Activated T-cell treated with anti-CD3 and anti-CD28 coated beads for 4 hours (primary cell): ENCODE measurements around the gene CLMN.
"Not testable (repeated sequence)": the region's sequence is repeated elsewhere in the genome, so short reads cannot be mapped to it uniquely, and the experiment has no call there.

Experiments
- DNase-seq: peaks from one replicate; pipeline ENCODE4 v3.0.0-alpha.2; 2020

The CLMN gene

DNA sequence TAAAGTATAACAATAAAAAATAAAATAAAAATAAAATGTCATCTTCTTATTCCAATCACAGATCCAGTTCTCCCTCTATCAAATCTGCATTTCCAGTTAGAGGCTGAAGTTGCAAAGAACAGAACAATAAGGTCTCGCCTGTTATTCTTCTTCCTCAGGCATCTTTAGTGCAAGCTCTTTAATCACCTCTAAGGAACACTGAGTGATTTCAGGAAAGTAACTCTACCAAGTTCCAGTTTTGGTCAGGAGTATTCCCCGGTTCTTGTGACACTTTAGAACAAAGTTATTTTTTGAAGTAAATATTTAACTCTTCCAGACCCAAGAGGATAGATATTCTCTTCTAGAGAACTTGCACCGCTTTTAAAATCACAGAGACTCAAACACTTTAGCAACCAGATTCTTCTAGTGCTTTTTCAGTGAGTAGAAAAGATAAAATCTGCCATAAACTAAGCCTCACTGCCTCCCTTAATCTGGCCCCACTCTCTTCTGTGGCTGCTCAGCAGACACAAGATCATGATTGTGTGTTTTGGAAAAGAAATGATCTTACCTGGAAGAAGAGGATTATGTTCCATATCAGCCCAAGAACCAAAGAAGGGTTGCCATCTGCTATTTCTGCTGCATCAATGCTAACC, 104.5 kb downstream of the CLMN start:
- no peak for DNase-seq

DNA sequence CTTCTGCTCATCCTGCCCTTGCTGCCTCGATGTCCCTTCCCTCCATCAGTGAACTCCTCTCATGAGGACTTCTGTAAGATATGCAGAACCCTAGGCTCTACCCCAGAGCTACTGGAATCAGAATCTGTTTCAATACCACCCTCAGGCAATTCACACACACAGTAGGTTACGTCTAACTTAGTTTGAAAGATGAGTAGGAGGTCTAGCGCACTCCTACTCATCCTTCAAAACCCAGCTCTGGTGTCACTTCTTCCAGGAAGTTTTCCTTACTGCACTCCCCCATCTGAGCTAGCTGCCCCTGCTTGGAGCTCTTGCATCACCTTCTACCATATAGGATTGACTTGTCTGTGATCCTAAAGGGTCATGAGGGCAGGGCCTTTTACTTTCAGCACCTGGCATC, 105.9 kb downstream of the CLMN start:
- DNase-seq = no peak

DNA sequence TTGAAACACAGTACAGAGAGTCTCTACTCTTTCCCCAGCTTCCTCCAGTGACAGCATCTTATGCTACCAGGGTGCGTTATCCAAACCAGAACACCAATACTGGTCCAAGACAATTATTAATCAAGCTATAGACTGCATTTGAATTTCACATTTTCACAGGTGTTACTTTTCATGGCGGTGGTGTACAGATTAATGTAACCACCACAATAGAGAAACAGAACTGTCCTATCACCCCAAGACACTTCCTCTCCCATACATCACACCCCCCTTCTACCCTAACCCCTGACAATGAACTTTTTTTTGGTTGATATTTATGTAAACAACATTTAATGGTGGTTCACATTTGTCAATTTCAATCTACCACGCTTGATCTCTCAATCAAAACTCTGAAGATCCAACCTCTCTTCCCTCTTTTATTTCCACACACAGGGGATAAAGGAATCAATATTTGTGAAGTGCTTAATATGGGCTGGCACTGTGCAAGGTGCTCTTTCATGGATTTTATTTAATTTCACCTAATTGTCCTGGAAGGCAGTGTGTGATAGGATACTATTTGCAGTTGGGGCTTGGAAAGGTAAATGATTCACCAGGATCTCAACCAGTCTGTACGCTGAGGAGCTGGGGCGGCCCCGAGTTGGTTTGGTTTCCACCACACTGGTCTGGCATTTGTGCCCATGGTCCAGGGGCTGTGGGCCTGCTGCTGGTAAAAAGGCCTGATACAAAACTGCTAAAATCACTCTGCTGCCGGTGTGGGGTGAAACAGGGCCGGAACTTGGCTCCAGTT, 107.8 kb downstream of the CLMN start:
- no peak for DNase-seq

- DNase-seq = no peak
Measured at GRCh38 chr14:95210699-95211098, 109.0 kb downstream of the CLMN start.

DNA sequence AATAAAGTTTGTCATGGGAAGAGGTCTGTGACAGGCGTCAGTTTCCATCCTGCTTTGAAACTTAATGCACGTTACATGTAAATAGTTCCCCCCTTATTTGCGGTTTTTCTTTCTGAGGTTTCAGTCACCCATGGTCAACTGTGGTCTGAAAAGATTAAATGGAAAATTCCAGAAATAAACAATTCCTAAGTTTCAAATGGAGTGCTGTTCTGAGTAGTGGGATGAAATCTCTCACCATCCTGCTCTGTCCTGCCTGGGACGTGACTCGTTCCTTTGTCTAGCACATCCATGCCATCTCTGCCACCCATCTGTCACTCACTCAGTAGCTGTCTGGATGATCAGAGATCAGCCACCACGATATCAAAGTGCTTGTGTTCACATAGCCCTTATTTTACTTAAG, 111.1 kb downstream of the CLMN start:
- DNase-seq = no peak

DNA sequence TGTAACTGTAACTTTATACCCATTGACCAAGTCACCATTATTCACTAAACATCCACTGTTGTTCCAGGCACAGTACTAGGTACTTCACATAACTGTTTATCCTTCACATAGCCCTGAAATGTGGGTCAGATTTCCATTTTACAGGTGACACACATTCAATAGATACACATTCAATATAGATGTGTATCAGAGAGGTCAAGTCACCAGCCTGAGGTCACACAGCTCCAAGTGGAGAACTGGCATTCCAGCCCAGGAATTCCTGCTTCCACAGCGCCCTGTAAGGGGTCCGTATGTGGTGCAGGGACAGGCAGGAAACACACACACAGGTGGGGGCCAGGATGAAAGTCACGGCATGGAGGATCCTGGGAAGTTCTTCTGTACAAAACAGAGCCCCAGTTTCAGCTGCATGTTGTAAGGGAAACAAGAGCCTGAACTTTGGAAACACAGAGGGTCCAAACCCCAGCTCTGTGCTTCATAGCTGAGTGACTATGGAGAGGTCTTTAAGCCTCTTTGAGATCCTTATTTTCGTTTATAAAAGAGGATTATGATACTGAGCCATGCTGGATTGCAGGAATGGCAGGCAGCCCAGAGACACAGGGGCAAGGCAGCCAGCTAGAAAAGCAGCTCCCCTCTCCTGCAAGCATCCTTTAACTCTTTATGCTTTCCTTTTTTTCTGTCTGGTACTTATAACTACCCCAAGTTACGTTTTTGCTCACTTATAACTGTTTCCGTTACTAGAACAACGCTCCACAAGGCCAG, 112.1 kb downstream of the CLMN start:
- no peak for DNase-seq

DNA sequence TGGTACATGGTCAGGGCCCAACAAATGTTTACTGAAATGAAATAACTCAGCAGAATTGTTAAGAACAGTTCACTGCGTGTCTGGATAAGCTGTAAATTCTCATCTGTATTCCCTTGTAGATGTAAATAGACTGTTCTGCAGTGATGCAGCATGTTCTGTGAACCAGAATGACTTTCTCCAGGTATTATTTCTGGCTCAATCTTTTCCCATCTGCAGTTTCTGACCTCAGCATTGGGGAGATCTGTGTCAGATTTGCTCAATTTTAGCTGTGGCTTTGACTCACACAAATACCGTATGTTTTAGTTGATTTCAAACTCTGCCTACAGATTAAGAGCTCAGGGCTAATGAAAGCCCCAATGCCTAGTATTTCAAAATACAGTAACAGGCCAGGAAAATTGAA, 113.2 kb downstream of the CLMN start:
- DNase-seq = no peak

DNA sequence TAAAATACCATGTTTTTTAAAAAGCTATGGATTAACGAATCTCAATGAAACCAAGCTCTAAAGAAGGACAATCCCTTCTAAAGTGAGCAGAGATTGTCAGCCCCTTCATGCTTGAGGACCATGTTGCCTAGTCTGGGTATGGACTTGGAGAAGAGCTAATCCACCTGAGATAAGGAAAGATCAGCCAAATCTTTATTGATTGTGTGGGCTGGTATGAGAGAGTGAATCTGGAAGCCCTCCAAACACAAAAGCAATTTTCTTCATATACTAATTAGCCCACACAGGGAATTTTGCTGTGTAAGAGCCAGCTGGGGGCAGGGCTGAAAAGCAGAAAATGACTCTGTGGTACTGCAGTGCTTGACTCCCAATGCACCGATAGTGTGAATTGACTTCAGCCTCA, 115.0 kb downstream of the CLMN start:
- no peak for DNase-seq

GRCh38 chr14:95201745-95202144, 118.0 kb downstream of the CLMN start:
- not testable (repeated sequence) for DNase-seq

DNA sequence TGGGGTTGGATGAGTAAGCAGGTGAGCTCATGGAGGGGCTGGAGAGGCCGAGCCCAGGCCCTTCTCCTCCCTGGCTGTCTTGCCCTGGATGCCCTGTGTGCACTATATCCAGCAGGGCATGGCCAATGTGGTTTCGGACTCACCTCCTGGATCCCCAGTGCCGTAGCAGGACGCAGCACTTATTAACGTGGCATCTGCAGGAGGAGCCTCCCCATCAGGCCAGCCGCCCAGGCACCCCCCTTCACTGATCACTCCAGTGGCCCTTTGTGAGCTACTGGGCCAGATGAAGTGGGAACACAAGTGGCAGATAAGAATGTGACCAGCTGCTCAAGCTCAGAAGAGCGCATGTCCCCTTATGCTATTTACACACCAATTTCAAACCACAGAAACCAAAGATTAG, 119.3 kb downstream of the CLMN start:
- no peak for DNase-seq

GRCh38 chr14:95199298-95199983, 120.3 kb downstream of the CLMN start:
- no peak for DNase-seq

- no peak for DNase-seq
Measured at GRCh38 chr14:95198320-95198719, 121.4 kb downstream of the CLMN start.

DNA sequence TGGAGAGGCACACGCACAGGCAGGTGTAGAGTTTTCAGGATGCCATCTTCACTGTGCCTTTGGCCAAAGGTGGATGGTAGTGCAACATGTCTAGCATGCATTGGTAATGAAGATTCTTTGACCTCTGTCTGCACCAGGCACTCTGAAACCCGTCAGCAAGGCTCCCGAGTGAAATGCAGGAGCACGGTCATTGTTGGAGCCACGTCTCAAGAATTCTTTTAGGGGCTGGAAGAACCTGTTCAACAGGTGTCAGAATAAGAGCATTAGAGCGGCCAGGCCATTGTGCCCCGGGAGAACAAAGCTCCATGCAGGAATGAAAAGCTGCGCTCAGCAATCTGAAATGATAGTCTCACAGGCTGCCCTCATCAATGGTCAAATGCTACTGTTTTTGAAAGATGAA, 122.2 kb downstream of the CLMN start:
- DNase-seq = no peak

DNA sequence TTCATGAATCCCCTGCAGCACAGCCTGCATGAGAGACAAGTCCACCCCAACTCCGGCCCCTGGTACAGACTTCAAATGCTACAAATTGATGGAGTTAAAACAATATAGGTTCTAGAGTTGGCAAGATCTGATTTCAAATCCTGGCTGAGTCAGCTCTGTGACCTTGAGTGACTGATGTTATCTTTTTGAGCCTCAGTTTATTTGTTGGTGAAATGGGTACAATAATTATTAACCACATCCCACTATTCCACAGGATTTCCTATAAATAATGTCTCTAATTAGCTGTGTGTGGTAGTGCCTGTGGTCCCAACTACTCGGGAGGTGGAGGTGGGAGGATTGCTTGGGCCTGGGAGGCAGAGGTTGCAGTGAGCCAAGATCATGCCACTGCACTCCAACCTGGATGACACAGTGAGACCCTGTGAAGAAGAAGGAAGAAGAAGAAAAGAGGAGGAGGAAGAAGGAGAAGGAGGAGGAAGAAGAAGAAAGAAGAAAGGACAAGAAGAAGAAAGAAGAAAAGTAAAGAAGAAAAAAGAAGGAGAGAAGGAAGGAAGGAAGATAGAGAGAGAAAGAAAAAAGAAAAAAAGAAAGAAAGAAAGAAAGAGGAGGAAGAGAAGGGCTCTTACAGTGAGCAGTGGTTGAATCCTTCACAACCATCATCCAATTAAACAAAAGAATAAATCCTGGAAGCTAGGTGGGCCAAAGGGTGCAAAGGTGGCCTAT, 122.7 kb downstream of the CLMN start:
- DNase-seq = no peak

- DNase-seq = no peak
Measured at GRCh38 chr14:95196268-95196667, 123.4 kb downstream of the CLMN start.

DNA sequence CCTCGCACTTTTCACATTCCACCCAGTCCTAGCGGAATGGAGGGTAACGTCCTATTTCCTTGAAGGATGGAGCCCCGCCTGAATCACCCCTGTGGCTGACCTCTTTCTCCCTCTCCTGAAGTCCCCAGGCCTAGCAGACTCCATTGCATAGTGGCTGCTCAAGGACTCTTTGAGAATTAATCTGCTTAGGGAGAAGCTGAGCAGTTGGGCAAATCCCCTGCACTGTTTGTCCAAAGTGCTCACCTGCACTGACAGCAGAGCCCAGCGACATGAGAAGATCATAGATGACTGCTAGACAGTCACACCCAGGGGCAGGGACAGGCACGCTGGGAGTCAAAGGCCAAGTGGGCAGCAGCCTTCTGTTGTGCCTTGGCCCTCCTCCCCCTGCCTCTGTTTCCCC, 124.7 kb downstream of the CLMN start:
- DNase-seq = no peak

GRCh38 chr14:95193081-95193480, 126.6 kb downstream of the CLMN start:
- no peak for DNase-seq

- no peak for DNase-seq
Measured at GRCh38 chr14:95192311-95192710, 127.4 kb downstream of the CLMN start.

GRCh38 chr14:95191445-95192199, 128.1 kb downstream of the CLMN start:
- DNase-seq = no peak

GRCh38 chr14:95190857-95191256, 128.9 kb downstream of the CLMN start:
- DNase-seq = no peak

- no peak for DNase-seq
Measured at GRCh38 chr14:95190346-95190840, 129.3 kb downstream of the CLMN start.
